Peyer's patch (tissue), 4 donors: ENCODE measurements around the gene PEDS1. TPM values are rescaled to one million over a fixed set of nuclear protein-coding genes. Genes with fewer than 3 reads are reported as not detected.
"Not testable (repeated sequence)": the region's sequence is repeated elsewhere in the genome, so short reads cannot be mapped to it uniquely, and the experiment has no call there.

Source experiments
- DNase-seq, 3 donors: peaks; one replicate each; pipeline ENCODE4 v3.0.0-alpha.2; 2017 to 2019
- H3K27ac ChIP-seq, 4 donors: fragments of 200-600 bp; sonication (generic); one replicate each; pipeline ENCODE4 v1.5.1; 2016 to 2019
- H3K27me3 ChIP-seq, 2 donors: fragments of 200-600 bp; sonication (generic); one replicate each; pipeline ENCODE4 v1.5.1; 2019
- H3K36me3 ChIP-seq, 3 donors: fragments of 200-600 bp; sonication (generic); one replicate each; pipeline ENCODE4 v1.5.1; 2016 to 2019
- H3K4me1 ChIP-seq, 4 donors: fragments of 200-600 bp; sonication (generic); one replicate each; pipeline ENCODE4 v1.5.1; 2016 to 2019
- H3K4me3 ChIP-seq, 4 donors: fragments of 200-600 bp; sonication (generic); 1 replicate in 3 of 4; 2 replicates in 1 of 4; pipeline ENCODE4 v1.5.1; 2016 to 2019; ENCODE audit warnings: mild to moderate bottlenecking in 1 of 4
- H3K9me3 ChIP-seq, 4 donors: fragments of 200-600 bp; sonication (generic); one replicate each; pipeline ENCODE4 v1.5.1; 2016 to 2019; ENCODE audit warnings: mild to moderate bottlenecking in 1 of 4
- CTCF ChIP-seq, 6 experiments: fragments of 450-650 bp in 4 of 6; fragments of 200-600 bp in 2 of 6; sonication (generic) in 1 of 6; IDR thresholded peaks; one replicate each; pipeline ENCODE4 v1.5.1; 2017 to 2019; ENCODE audit warnings: antibody characterized with exemption in 6 of 6, mild to moderate bottlenecking in 3 of 6, moderate library complexity in 1 of 6
- POLR2A ChIP-seq, 2 donors: fragments of 450-650 bp; IDR thresholded peaks; one replicate each; pipeline ENCODE4 v1.5.1; 2017; ENCODE audit warnings: antibody characterized with exemption in 2 of 2, mild to moderate bottlenecking in 2 of 2, moderate library complexity in 2 of 2
- total RNA-seq, 4 donors: library from RNA; depleted of rRNA; stranded (reverse); fragments of >200 nt; gene quantifications; one replicate each; pipeline ENCODE4 v1.1.0, GENCODE V29; 2016

PEDS1 gene
- 10 to 100 TPM; 13.2 to 34.3 (median 24.5) TPM for total RNA-seq

GRCh38 chr20:50153500-50154377, at the start of gene PEDS1:
TSS of gene PEDS1 (minus strand) at chr20:50153723. CDS start at chr20:50153637, 86 bp downstream.
- Histone ChIP-seq H3K9me3 (no peaks in the 10 kb centered on the region), H3K27ac (peak within 1 kb of the TSS; percentile 85 to 94 (median 92)), H3K36me3 (no peaks in the 10 kb centered on the region), H3K4me3 (peak within 1 kb of the TSS; percentile 71 to 97 (median 90)), H3K4me1 (peaks cover 6 to 38% (median 11%) of the 10 kb centered on the region in 4 donors), H3K27me3 (no peaks in the 10 kb centered on the region)
- DNase-seq = peak; percentile 80 to 95 (median 95)
- peak; percentile 83 to 96 for TF ChIP-seq POLR2A (IDR thresholded peaks at IDR 0.05)
- TF ChIP-seq CTCF (IDR thresholded peaks at IDR 0.05) = peak in 2 of 6 experiments; percentile 6 to 29

GRCh38 chr20:50202677-50203076, 49.2 kb upstream of the PEDS1 start:
- peak in 1 of 3 donors; percentile 38 for DNase-seq
- Histone ChIP-seq H3K27ac (no peak overlapping the region), H3K4me1 (no peaks in the 10 kb centered on the region), H3K4me3 (no peak overlapping the region), H3K36me3 (no peaks in the 10 kb centered on the region), H3K27me3 (no peaks in the 10 kb centered on the region), H3K9me3 (no peaks in the 10 kb centered on the region)
- no peak for TF ChIP-seq POLR2A (IDR thresholded peaks at IDR 0.05)
- TF ChIP-seq CTCF (IDR thresholded peaks at IDR 0.05) = no peak

GRCh38 chr20:50201710-50202109, 48.2 kb upstream of the PEDS1 start:
- not testable (repeated sequence) for H3K9me3 ChIP-seq, H3K4me3 ChIP-seq, H3K27me3 ChIP-seq, H3K36me3 ChIP-seq, H3K4me1 ChIP-seq, H3K27ac ChIP-seq, DNase-seq

DNA sequence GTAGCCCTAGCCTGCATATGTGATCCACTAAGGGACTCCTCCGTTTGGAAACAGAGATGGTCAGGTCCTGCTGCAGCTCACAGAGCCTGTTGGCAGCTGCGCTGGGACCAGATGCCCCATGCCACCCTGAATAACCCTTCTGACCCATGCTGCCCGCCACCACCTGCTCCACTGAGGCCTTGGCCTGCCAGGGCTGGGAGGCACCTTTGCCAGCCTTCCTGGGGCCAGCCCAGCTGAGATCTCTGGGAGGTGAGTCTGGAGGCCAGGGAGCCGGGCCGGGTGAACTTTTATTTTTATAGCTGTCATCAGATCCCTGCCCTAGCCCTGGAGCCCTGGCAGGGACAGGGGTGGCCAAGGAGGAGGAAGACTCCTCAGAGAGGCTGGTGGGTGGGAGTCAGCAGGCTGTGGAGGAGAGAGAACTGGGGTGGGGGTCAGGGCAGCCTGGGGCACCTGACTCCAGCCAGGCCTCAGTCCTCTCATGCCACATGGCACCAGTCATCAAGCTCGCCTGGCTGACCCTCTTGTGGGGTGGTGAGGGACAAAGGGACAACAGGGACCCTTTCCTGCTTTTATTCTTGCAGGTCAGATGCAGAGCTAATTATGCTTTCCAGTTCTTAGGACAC, 47.1 kb upstream of the PEDS1 start:
- Histone ChIP-seq H3K4me1 (no peaks in the 10 kb centered on the region), H3K9me3 (no peaks in the 10 kb centered on the region), H3K36me3 (no peaks in the 10 kb centered on the region), H3K27me3 (no peaks in the 10 kb centered on the region), H3K27ac (no peak overlapping the region), H3K4me3 (no peak overlapping the region)
- TF ChIP-seq CTCF (IDR thresholded peaks at IDR 0.05) (no peak), POLR2A (IDR thresholded peaks at IDR 0.05) (no peak)
- DNase-seq = no peak

- Histone ChIP-seq H3K4me3 (no peak overlapping the region), H3K9me3 (no peaks in the 10 kb centered on the region), H3K27me3 (no peaks in the 10 kb centered on the region), H3K27ac (no peak overlapping the region), H3K36me3 (peaks cover 0 to 6% (median 0%) of the 10 kb centered on the region in 3 donors), H3K4me1 (peaks cover 0 to 8% (median 0%) of the 10 kb centered on the region in 4 donors)
- TF ChIP-seq CTCF (IDR thresholded peaks at IDR 0.05) = no peak
- no peak for TF ChIP-seq POLR2A (IDR thresholded peaks at IDR 0.05)
- DNase-seq = no peak
These were observed 46.2 kb upstream of the PEDS1 start for GRCh38 chr20:50199703-50200102.

DNA sequence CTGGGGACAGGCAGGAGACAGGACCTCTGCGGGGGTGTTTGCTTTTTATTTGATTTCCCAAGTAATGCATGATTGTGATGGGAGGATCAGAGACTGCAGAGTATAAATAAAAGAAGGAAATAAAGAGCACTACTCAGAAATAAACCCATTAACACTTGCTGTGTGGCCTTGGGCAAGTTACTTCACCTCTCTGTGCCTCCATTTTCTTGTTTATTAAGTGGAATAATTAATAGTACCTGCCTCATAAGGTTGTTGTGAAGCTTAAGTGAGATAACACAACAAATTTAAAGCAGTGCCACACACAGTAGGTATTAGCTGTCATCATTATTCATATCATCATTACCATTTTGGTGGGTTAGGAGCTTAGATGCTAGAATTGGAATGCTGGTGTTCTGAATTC, 45.2 kb upstream of the PEDS1 start:
- Histone ChIP-seq H3K27ac (no peak overlapping the region), H3K9me3 (no peaks in the 10 kb centered on the region), H3K4me1 (peaks cover 0 to 17% (median under 1%) of the 10 kb centered on the region in 4 donors), H3K36me3 (peaks cover 0 to 14% (median 0%) of the 10 kb centered on the region in 3 donors), H3K4me3 (no peak overlapping the region), H3K27me3 (no peaks in the 10 kb centered on the region)
- no peak for DNase-seq
- TF ChIP-seq CTCF (IDR thresholded peaks at IDR 0.05) (no peak), POLR2A (IDR thresholded peaks at IDR 0.05) (no peak)
